ENCODE results near the gene MAST1.
"Not testable (repeated sequence)": the region's sequence is repeated elsewhere in the genome, so short reads cannot be mapped to it uniquely, and the experiment has no call there.

Gene MAST1

GRCh38 chr19:12872255-12872654 lies 33.9 kb downstream of the MAST1 start:
- DNase-seq (ENCODE audit: low spot score) = no peak

- DNase-seq (ENCODE audit: low spot score) = peak; percentile 56
Measured at GRCh38 chr19:12872941-12873890, 34.9 kb downstream of the MAST1 start.

GRCh38 chr19:12873891-12874745 lies 35.8 kb downstream of the MAST1 start:
- no peak for DNase-seq (ENCODE audit: low spot score)

DNA sequence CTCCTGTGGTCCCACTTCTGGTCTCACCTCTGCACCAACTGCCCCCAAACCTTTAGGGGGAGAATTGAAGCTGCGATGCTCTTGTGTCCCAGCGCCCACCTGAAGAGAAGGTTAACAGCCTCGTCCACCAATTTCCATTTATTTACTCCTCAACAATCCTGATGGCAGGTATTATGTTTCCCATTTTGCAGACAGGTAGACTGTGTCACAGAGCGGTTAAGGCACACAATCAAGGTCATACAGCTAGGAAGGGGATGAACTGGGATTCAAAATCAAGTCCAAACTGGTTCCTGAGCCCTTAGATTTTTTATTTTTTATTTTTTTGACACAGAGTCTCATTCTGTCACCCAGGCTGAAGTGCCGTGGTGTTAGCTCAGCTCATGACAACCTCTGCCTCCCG lies 36.8 kb downstream of the MAST1 start:
- no peak for DNase-seq (ENCODE audit: low spot score)

GRCh38 chr19:12880551-12881171 lies 42.3 kb downstream of the MAST1 start:
- peak; percentile 50 for DNase-seq (ENCODE audit: low spot score)

- peak; percentile 99 for DNase-seq (ENCODE audit: low spot score)
Measured at GRCh38 chr19:12881172-12881808, 43.0 kb downstream of the MAST1 start, which contains the start of gene DNASE2. TSS of gene DNASE2 (minus strand) at chr19:12881449. CDS start at chr19:12881375, 74 bp downstream.

- no peak for DNase-seq (ENCODE audit: low spot score)
Measured at GRCh38 chr19:12882589-12882988, 44.3 kb downstream of the MAST1 start.

DNA sequence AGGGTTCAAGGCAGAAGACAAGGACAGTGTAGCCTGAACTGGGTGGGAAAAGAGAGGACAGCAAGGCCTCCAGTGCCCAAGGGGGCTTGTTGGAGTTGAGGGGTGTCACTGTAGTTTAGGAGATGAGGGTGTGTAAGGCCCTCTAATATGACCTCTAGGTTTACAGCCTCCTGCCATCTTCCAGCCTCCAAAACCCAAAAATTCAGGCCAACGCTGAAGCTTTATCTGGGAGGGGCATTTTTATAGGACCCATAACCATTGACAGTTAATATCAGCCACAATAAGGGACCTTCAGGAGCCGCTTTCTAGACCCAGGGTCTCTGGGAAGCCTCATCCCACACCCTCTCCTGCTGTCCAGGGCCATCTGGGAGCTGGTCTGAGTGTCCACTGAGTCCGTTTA lies 45.9 kb downstream of the MAST1 start:
- DNase-seq (ENCODE audit: low spot score) = no peak

DNA sequence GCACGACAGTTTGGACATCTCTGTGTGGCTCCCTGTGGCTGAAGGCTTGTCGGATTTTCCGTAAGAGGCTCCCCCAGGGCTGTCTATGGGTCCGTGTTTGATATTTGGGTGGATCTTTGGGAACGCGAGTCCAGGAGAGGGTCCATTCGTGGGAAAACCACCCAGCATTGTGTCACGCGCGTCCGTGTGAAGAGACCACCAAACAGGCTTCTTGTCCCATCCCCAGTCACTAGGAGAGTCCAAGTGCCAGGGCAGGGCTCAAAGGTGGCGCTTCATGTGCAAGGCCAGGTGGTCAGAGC lies 46.3 kb downstream of the MAST1 start:
- no peak for DNase-seq (ENCODE audit: low spot score)

- peak; percentile 66 for DNase-seq (ENCODE audit: low spot score)
Measured at GRCh38 chr19:12884926-12885748, 46.8 kb downstream of the MAST1 start.

- DNase-seq (ENCODE audit: low spot score) = no peak
Measured at GRCh38 chr19:12885749-12886650, 47.7 kb downstream of the MAST1 start.

- DNase-seq (ENCODE audit: low spot score) = no peak
Measured at GRCh38 chr19:12886651-12886968, 48.3 kb downstream of the MAST1 start.

DNA sequence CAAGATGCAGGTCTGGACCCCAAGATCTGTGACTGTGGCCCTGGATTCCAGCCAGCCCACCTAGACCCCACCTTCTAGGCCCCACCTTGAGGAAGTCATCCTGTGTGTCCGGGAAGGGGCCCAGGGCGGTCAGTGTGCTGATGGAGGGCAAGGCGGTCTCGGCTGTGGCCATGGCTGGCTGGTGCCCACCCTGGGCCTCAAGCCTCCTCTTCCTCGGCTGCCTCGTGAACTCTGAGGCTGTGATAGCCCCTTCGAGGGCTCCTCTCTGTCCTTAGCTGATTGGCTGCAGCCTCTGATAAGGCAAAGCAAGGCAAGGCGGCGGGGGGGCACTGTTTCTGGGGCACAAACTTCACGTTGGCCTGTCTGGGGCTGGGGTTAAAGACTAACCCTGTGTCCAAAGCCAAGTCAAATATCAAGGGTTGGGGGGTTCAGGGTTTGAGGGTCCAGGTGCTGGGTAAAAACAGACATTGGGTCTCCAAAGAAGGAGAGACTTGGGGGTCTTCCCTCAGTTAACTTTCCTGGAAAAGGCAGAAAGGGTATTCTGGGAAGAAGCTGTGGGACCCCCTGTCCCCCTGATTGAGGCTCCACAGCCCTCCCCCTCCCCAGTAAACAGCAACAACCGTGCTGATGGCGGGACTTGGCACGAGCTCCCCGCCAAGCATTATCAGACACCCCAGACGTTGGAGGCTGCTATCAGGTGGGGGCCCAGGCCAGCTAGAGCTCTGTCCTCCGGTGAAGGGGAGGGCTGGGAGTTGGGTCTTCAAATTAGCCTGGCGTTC lies 48.8 kb downstream of the MAST1 start, which contains the start of gene KLF1:
Gene KLF1 (minus strand): TSS at position 233 of the 779 bp plus-strand sequence. CDS start 61 bp downstream, at position 172.
- no peak for DNase-seq (ENCODE audit: low spot score)

DNA sequence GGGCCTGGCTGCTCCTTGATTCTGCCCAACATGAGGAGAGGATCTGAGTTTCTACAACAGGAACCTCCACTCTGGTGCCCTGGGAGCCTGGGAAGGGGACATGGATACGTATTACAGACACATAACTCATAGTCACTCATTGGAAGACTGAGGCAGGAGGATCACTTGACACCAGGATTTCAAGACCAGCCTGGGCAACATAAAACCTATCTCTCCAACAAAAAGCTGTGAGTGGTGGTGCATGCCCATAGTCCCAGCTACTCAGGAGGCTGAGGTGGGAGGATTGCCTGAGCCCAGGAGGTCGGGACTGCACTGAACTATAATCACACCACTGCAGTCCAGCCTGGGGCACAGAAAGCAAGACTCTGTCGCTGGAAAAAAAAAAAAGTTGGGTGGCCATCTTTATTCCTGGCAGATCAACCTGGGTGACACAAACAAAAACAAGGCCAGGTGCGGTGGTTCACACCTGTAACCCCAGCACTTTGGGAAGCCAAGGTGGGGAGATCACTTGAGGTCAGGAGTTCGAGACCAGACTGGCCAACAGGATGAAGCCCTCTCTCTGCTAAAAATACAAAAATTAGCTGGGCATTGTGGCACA lies 49.8 kb downstream of the MAST1 start:
- DNase-seq (ENCODE audit: low spot score) = no peak

GRCh38 chr19:12890299-12890786 lies 52.0 kb downstream of the MAST1 start:
- not testable (repeated sequence) for DNase-seq (ENCODE audit: low spot score)

- peak; percentile 100 for DNase-seq (ENCODE audit: low spot score)
Measured at GRCh38 chr19:12890787-12891552, 52.7 kb downstream of the MAST1 start, which contains the start of gene GCDH. TSS of gene GCDH (plus strand) at chr19:12891160. CDS start at chr19:12891305, 145 bp downstream.

DNA sequence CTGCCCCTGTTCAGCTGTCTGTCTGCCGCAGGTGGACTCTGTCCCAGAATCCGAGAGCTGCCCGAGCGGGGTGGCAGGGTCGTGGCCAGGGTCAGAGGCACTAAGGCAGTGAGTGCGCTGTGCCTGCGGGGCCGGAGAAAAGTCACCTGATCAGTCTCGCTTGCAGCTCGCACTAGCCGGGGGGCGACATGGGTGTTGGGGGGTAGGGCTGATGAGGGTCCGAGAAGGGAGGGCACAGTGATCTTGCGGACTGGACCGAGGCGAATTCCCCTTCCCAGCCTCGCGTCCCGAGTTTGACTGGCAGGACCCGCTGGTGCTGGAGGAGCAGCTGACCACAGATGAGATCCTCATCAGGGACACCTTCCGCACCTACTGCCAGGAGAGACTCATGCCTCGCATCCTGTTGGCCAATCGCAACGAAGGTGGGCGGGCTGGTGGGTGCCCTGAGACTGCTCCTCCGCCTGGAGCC lies 53.3 kb downstream of the MAST1 start:
- DNase-seq (ENCODE audit: low spot score) = no peak

DNA sequence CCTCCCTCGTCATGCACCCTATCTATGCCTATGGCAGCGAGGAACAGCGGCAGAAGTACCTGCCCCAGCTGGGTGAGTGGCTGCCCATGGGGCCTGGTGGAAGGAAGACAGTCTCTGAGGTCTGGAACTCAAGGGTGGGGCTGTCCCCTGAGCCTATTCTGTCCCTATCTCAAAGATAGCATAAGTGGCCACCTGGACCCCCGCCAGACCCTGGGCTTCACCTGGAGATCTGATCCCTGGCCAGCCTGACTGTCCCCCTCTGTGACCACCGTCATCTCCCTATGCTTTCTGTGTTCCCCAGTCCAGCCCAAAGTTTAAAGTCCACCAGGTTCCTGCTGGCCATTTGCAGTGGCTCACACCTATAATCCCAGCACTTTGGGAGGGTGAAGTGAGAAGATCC lies 55.3 kb downstream of the MAST1 start:
- no peak for DNase-seq (ENCODE audit: low spot score)

Data from hepatic stellate cell (primary cell).